GM12801 (cell line): ENCODE results near the gene FGGY.

Source experiments
- CTCF ChIP-seq: IDR thresholded peaks from one replicate; pipeline ENCODE4 v1.5.1; 2011; ENCODE audit warnings: control low read depth; ENCODE audit not compliant: insufficient read length; ENCODE audit errors: extremely low read depth

The FGGY gene

GRCh38 chr1:59766227-59766855, 469.4 kb downstream of the FGGY start:
- no peak for TF ChIP-seq CTCF

- no peak for TF ChIP-seq CTCF
These were observed 470.2 kb downstream of the FGGY start for GRCh38 chr1:59767119-59767518.

GRCh38 chr1:59768792-59769735, 472.2 kb downstream of the FGGY start:
- no peak for TF ChIP-seq CTCF

- TF ChIP-seq CTCF = no peak
These were observed 472.8 kb downstream of the FGGY start for GRCh38 chr1:59769736-59770095.

GRCh38 chr1:59771361-59771760, 474.5 kb downstream of the FGGY start:
- TF ChIP-seq CTCF = no peak

- no peak for TF ChIP-seq CTCF
These were observed 478.6 kb downstream of the FGGY start for GRCh38 chr1:59775480-59775879.

GRCh38 chr1:59776960-59777852, 480.3 kb downstream of the FGGY start:
- no peak for TF ChIP-seq CTCF
